Upper lobe of right lung (tissue), 1 donor: ENCODE data around the gene GH2. TPM values are rescaled to one million over a fixed set of nuclear protein-coding genes. Genes with fewer than 3 reads are reported as not detected.

Experiments
- ATAC-seq: fragments of 200-7000 bp; cut with Tn5 transposase; one replicate; pipeline ENCODE4 v1.9.1; 2020; ENCODE audit warnings: mild to moderate bottlenecking, moderate library complexity
- DNase-seq: peaks from one replicate; pipeline ENCODE4 v3.0.0-alpha.2; 2020
- H3K27ac ChIP-seq: fragments of 200-600 bp; one replicate; pipeline ENCODE4 v1.8.0; 2022
- H3K27me3 ChIP-seq: fragments of 200-600 bp; one replicate; pipeline ENCODE4 v1.8.0; 2022; ENCODE audit warnings: mild to moderate bottlenecking
- H3K36me3 ChIP-seq: fragments of 200-600 bp; one replicate; pipeline ENCODE4 v1.8.0; 2022
- H3K4me1 ChIP-seq: fragments of 200-600 bp; one replicate; pipeline ENCODE4 v1.8.0; 2022
- H3K4me3 ChIP-seq: fragments of 200-600 bp; one replicate; pipeline ENCODE4 v1.8.0; 2022; ENCODE audit warnings: mild to moderate bottlenecking
- H3K9me3 ChIP-seq: fragments of 200-600 bp; one replicate; pipeline ENCODE4 v1.8.0; 2022
- CTCF ChIP-seq: fragments of 200-600 bp; IDR thresholded peaks from one replicate; pipeline ENCODE4 v1.8.0; 2022; ENCODE audit warnings: antibody characterized with exemption
- intact Hi-C: fragments of 100-400 bp; cut with DNase I; formaldehyde crosslinking; loops from one replicate; pipeline ENCODE4 v1.11.0; 2022
- long read RNA-seq: library from polyadenylated mRNA; unstranded; transcript quantifications from one replicate; pipeline ENCODE4 v2.0.0, GENCODE V29; 2021
- total RNA-seq: library from RNA; stranded (reverse); fragmentation: NEBNext Ultra II Directional; extraction: Animal tissue kit (Norgen Biotek cat#: 25700); gene quantifications from one replicate; pipeline ENCODE4 v1.2.1, GENCODE V29; 2021
- donor health status: DM: no; HTN: yes; CAD: no; lungs with severe emphysema.

GH2 gene
- total RNA-seq: not detected
- long read RNA-seq: 0 reads

- peak; percentile 52 for TF ChIP-seq CTCF
- Histone ChIP-seq H3K9me3 (no peaks in the 10 kb centered on the region), H3K4me3 (no peak within 1 kb of the TSS), H3K4me1 (no peaks in the 10 kb centered on the region), H3K36me3 (no peaks in the 10 kb centered on the region), H3K27ac (no peak within 1 kb of the TSS), H3K27me3 (no peaks in the 10 kb centered on the region)
- intact Hi-C loops: no loop called here
- DNase-seq (no peak), ATAC-seq (peak; percentile 85)
Measured at GRCh38 chr17:63881935-63882601, at the start of gene GH2. Gene GH2, minus strand, starts transcription at chr17:63881944. Its CDS starts 143 bp downstream, at chr17:63881801.

- DNase-seq (peak; percentile 79), ATAC-seq (peak; percentile 84)
- Histone ChIP-seq H3K36me3 (no peaks in the 10 kb centered on the region), H3K9me3 (no peaks in the 10 kb centered on the region), H3K4me1 (peaks cover 5% of the 10 kb centered on the region), H3K27ac (peak overlapping the region; percentile 36), H3K27me3 (no peaks in the 10 kb centered on the region), H3K4me3 (peak overlapping the region; percentile 15)
- intact Hi-C loops: no loop called here
- no peak for TF ChIP-seq CTCF
Measured at GRCh38 chr17:63930951-63931575, 49.3 kb upstream of the GH2 start.

- intact Hi-C loops: no loop called here
- ATAC-seq (no peak), DNase-seq (no peak)
- Histone ChIP-seq H3K9me3 (no peaks in the 10 kb centered on the region), H3K4me1 (peaks cover 5% of the 10 kb centered on the region), H3K27ac (peak overlapping the region; percentile 36), H3K4me3 (no peak overlapping the region), H3K27me3 (no peaks in the 10 kb centered on the region), H3K36me3 (no peaks in the 10 kb centered on the region)
- TF ChIP-seq CTCF: no peak
Measured at GRCh38 chr17:63929860-63930766, 48.4 kb upstream of the GH2 start.

DNA sequence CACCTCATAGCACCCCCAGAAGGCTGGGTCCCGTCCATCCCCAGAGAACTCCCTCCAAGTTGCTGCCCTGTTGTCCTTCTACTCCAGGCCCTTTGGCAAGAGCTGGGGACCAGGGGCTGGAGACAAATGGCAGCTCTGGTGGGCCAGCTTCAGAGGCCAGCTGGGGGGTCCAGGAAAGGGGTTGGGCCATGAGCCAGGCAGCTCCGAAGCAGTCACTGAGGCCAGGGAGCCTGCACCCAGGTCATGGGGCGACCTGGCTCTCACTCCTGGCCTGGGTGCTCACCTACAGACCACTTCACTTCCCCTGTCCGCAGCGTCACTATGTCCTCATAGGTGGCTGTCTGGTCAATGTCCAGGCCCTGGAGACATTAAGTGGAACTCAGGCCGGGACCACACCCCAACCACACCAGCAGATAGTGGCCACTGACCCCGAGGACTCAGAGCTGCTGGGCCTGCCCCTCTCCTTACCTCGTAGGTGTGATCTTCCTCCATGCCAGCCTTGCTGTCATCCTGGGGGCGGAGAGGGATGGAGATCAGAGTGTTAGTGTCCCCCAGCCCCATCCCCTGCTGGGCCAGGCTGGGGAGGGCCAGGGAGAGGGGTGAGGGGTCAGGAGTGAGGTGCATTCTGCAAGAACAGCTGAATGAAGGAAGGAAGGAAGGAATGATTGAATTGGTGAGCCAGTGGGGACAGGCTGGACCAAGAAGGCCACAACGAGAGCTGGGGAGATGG is 47.4 kb upstream of the GH2 start:
- no peaks in the 10 kb centered on the region for H3K9me3 ChIP-seq
- no peak overlapping the region for H3K4me3 ChIP-seq
- peaks cover 5% of the 10 kb centered on the region for H3K4me1 ChIP-seq
- DNase-seq (no peak), ATAC-seq (no peak)
- no peaks in the 10 kb centered on the region for H3K36me3 ChIP-seq
- TF ChIP-seq CTCF: no peak
- intact Hi-C loops: no loop called here
- no peak overlapping the region for H3K27ac ChIP-seq
- H3K27me3 ChIP-seq: no peaks in the 10 kb centered on the region

GRCh38 chr17:63928172-63928666 is 46.5 kb upstream of the GH2 start:
- intact Hi-C loops: no loop called here
- peaks cover 5% of the 10 kb centered on the region for H3K4me1 ChIP-seq
- H3K9me3 ChIP-seq: no peaks in the 10 kb centered on the region
- no peak overlapping the region for H3K27ac ChIP-seq
- no peaks in the 10 kb centered on the region for H3K27me3 ChIP-seq
- no peaks in the 10 kb centered on the region for H3K36me3 ChIP-seq
- DNase-seq (no peak), ATAC-seq (no peak)
- H3K4me3 ChIP-seq: no peak overlapping the region
- no peak for TF ChIP-seq CTCF
